K562 (cell line): Measurements from ENCODE around the gene CCDC171.

Experiments
- CEBPB ChIP-seq: fragments of 450-650 bp; IDR thresholded peaks from 2 replicates; pipeline ENCODE4 v1.6.1; 2016; ENCODE audit warnings: missing genetic modification characterization, missing compliant biosample characterization
- ZC3H11A ChIP-seq: IDR thresholded peaks from 2 replicates; pipeline ENCODE4 v1.6.1; 2012; ENCODE audit warnings: low read depth, low read length, improper control_type of control experiment

DNA sequence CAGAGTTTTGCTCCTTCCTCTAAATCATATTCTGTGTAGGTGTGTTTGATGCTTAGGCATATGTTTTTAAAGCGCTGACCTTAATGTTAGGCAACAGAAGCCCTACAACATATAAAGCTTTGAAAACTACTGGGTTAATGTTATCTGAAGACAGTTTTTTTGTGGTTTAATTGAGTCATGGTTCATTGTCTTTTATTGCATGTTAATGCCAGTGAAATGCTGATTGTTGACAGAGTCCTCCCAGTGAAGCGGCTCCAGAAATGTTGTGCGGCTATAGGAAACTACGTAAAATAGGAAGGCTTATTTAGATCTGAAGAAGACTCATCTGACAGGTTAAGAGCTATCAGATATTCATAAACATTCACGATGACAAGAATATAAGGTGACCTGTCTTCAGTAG lies 424.6 kb downstream of the CCDC171 start:
- TF ChIP-seq ZC3H11A (no peak), CEBPB (tag) (no peak)
